Subcutaneous abdominal adipose tissue (tissue), 5 donors: Measurements from ENCODE around the gene PAN3.

Source experiments
- H3K27ac ChIP-seq: one replicate; pipeline ENCODE4 v1.7.0; 2013; ENCODE audit warnings: low read depth, mild to moderate bottlenecking, inconsistent platforms, low read length, moderate library complexity
- H3K27me3 ChIP-seq, 5 donors: one replicate each; pipeline ENCODE4 v1.7.0; 2013; ENCODE audit warnings: low read length in 5 of 5, inconsistent platforms in 1 of 5; ENCODE audit not compliant: control insufficient read depth in 5 of 5, insufficient read depth in 4 of 5
- H3K36me3 ChIP-seq, 5 donors: one replicate each; pipeline ENCODE4 v1.7.0; 2013; ENCODE audit warnings: low read length in 5 of 5; ENCODE audit not compliant: control insufficient read depth in 5 of 5, insufficient read depth in 5 of 5
- H3K4me1 ChIP-seq, 5 donors: one replicate each; pipeline ENCODE4 v1.7.0; 2013; ENCODE audit warnings: low read length in 5 of 5, mild to moderate bottlenecking in 3 of 5, moderate library complexity in 1 of 5; ENCODE audit not compliant: control insufficient read depth in 5 of 5, insufficient read depth in 5 of 5
- H3K4me3 ChIP-seq, 5 donors: one replicate each; pipeline ENCODE4 v1.7.0; 2013; ENCODE audit warnings: low read length in 5 of 5, low read depth in 1 of 5
- H3K9ac ChIP-seq, 5 donors: one replicate each; pipeline ENCODE4 v1.7.0; 2013; ENCODE audit warnings: low read length in 5 of 5, mild to moderate bottlenecking in 4 of 5, moderate library complexity in 3 of 5
- H3K9me3 ChIP-seq, 5 donors: one replicate each; pipeline ENCODE4 v1.7.0; 2013; ENCODE audit warnings: low read length in 5 of 5; ENCODE audit not compliant: control insufficient read depth in 5 of 5
- donor health status: healthy.
- donor health status: healthy.
- donor health status: healthy.
- donor health status: healthy.
- donor health status: healthy.

PAN3 gene

GRCh38 chr13:28204690-28205443 is 66.5 kb downstream of the PAN3 start:
- H3K9me3 ChIP-seq = no peaks in the 10 kb centered on the region
- no peaks in the 10 kb centered on the region for H3K27me3 ChIP-seq
- H3K4me3 ChIP-seq = no peak overlapping the region
- no peaks in the 10 kb centered on the region for H3K4me1 ChIP-seq
- H3K9ac ChIP-seq = no peak overlapping the region
- H3K27ac ChIP-seq = no peak overlapping the region
- H3K36me3 ChIP-seq = peaks cover 3 to 16% (median 7%) of the 10 kb centered on the region in 5 donors

- Histone ChIP-seq H3K27ac (no peak overlapping the region), H3K9ac (no peak overlapping the region)
Measured at GRCh38 chr13:28218679-28219078, 80.3 kb downstream of the PAN3 start.

GRCh38 chr13:28219408-28220099 is 81.2 kb downstream of the PAN3 start:
- no peak overlapping the region for H3K27ac ChIP-seq
- H3K9me3 ChIP-seq = no peaks in the 10 kb centered on the region
- no peaks in the 10 kb centered on the region for H3K4me1 ChIP-seq

More at GRCh38 chr13:28218679-28219078, 80.3 kb downstream of the PAN3 start:
- Histone ChIP-seq H3K4me1 (no peaks in the 10 kb centered on the region), H3K4me3 (no peak overlapping the region), H3K36me3 (peaks cover 2 to 15% (median 4%) of the 10 kb centered on the region in 5 donors), H3K27me3 (no peaks in the 10 kb centered on the region), H3K9me3 (no peaks in the 10 kb centered on the region)

GRCh38 chr13:28220166-28220565 is 81.8 kb downstream of the PAN3 start:
- H3K9me3 ChIP-seq = no peaks in the 10 kb centered on the region
- no peaks in the 10 kb centered on the region for H3K27me3 ChIP-seq
- H3K27ac ChIP-seq = no peak overlapping the region
- H3K36me3 ChIP-seq = peaks cover 2 to 15% (median 3%) of the 10 kb centered on the region in 5 donors
- no peak overlapping the region for H3K9ac ChIP-seq
- H3K4me3 ChIP-seq = no peak overlapping the region
- no peaks in the 10 kb centered on the region for H3K4me1 ChIP-seq

More at GRCh38 chr13:28219408-28220099, 81.2 kb downstream of the PAN3 start:
- H3K27me3 ChIP-seq = no peaks in the 10 kb centered on the region
- H3K36me3 ChIP-seq = peaks cover 2 to 15% (median 3%) of the 10 kb centered on the region in 5 donors
- no peak overlapping the region for H3K9ac ChIP-seq
- H3K4me3 ChIP-seq = no peak overlapping the region

- no peak overlapping the region for H3K9ac ChIP-seq
- H3K27ac ChIP-seq = no peak overlapping the region
- no peaks in the 10 kb centered on the region for H3K27me3 ChIP-seq
- H3K4me3 ChIP-seq = no peak overlapping the region
- H3K4me1 ChIP-seq = no peaks in the 10 kb centered on the region
- peaks cover 0 to 15% (median 9%) of the 10 kb centered on the region in 5 donors for H3K36me3 ChIP-seq
- no peaks in the 10 kb centered on the region for H3K9me3 ChIP-seq
Measured at GRCh38 chr13:28229522-28230411, 91.4 kb downstream of the PAN3 start.

GRCh38 chr13:28231642-28232041 is 93.3 kb downstream of the PAN3 start:
- H3K4me1 ChIP-seq = no peaks in the 10 kb centered on the region
- H3K4me3 ChIP-seq = no peak overlapping the region
- no peaks in the 10 kb centered on the region for H3K9me3 ChIP-seq
- H3K36me3 ChIP-seq = peaks cover 0 to 17% (median 9%) of the 10 kb centered on the region in 5 donors
- H3K27me3 ChIP-seq = no peaks in the 10 kb centered on the region
- H3K9ac ChIP-seq = no peak overlapping the region
- H3K27ac ChIP-seq = no peak overlapping the region

- Histone ChIP-seq H3K4me1 (no peaks in the 10 kb centered on the region), H3K27me3 (no peaks in the 10 kb centered on the region), H3K36me3 (peaks cover 0 to 18% (median 15%) of the 10 kb centered on the region in 5 donors), H3K9me3 (no peaks in the 10 kb centered on the region), H3K4me3 (no peak overlapping the region), H3K27ac (no peak overlapping the region), H3K9ac (no peak overlapping the region)
Measured at GRCh38 chr13:28237944-28238343, 99.6 kb downstream of the PAN3 start.

GRCh38 chr13:28239374-28239773 is 101.0 kb downstream of the PAN3 start:
- peaks cover 0 to 21% (median 14%) of the 10 kb centered on the region in 5 donors for H3K36me3 ChIP-seq
- H3K9ac ChIP-seq = no peak overlapping the region
- H3K27ac ChIP-seq = no peak overlapping the region
- no peaks in the 10 kb centered on the region for H3K9me3 ChIP-seq
- no peaks in the 10 kb centered on the region for H3K27me3 ChIP-seq
- H3K4me1 ChIP-seq = no peaks in the 10 kb centered on the region
- no peak overlapping the region for H3K4me3 ChIP-seq

- no peak overlapping the region for H3K9ac ChIP-seq
- H3K9me3 ChIP-seq = no peaks in the 10 kb centered on the region
- H3K36me3 ChIP-seq = peaks cover 0 to 17% (median 12%) of the 10 kb centered on the region in 5 donors
- H3K4me1 ChIP-seq = peaks cover 0 to 4% (median 0%) of the 10 kb centered on the region in 5 donors
- no peak overlapping the region for H3K4me3 ChIP-seq
- no peaks in the 10 kb centered on the region for H3K27me3 ChIP-seq
- H3K27ac ChIP-seq = no peak overlapping the region
Measured at GRCh38 chr13:28245465-28245864, 107.1 kb downstream of the PAN3 start.
